B cell (primary cell): ENCODE data around the gene SUSD4.

ENCODE experiments used
- CTCF ChIP-seq: fragments of 200-600 bp; IDR thresholded peaks from one replicate; pipeline ENCODE4 v1.8.0; 2022; ENCODE audit warnings: antibody characterized with exemption, mild to moderate bottlenecking
- EZH2 ChIP-seq: IDR thresholded peaks from 2 replicates; pipeline ENCODE4 v1.6.1; 2012; ENCODE audit warnings: borderline replicate concordance, low read depth, mild to moderate bottlenecking, moderate library complexity, low read length; ENCODE audit not compliant: insufficient read depth, poor library complexity, severe bottlenecking

DNA sequence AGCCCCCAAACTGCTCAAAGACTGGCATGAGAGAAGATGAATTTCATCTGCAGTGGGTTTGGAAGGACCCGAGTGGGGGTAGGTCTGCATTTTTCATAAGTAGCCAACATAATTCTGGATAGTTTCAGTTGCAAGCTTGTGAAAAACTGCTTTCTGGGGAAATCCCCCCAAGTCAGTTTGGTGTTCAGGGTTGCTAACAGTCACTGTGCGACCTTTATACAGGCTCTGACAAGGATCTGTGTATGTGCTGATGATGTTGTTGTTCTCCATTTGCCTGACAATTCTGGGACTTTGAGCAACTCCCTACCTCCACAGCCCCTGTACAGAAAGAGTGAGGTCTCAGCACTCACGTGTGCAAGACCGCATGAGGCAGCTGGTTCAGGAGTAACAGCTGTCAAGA lies 87.9 kb downstream of the SUSD4 start:
- TF ChIP-seq CTCF (no peak), EZH2 (no peak)
